GM12874 (cell line): Measurements from ENCODE around the gene SDK1.

ENCODE experiments used
- TF ChIP-seq, protein P1 (sequence below): IDR thresholded peaks from 2 replicates; pipeline ENCODE4 v1.5.1; 2011; ENCODE audit warnings: low read depth, mild to moderate bottlenecking, control low read depth, low read length, moderate library complexity; ENCODE audit not compliant: insufficient read depth

The SDK1 gene

GRCh38 chr7:4265066-4265465 is 964.0 kb downstream of the SDK1 start:
- TF ChIP-seq, protein P1, sequence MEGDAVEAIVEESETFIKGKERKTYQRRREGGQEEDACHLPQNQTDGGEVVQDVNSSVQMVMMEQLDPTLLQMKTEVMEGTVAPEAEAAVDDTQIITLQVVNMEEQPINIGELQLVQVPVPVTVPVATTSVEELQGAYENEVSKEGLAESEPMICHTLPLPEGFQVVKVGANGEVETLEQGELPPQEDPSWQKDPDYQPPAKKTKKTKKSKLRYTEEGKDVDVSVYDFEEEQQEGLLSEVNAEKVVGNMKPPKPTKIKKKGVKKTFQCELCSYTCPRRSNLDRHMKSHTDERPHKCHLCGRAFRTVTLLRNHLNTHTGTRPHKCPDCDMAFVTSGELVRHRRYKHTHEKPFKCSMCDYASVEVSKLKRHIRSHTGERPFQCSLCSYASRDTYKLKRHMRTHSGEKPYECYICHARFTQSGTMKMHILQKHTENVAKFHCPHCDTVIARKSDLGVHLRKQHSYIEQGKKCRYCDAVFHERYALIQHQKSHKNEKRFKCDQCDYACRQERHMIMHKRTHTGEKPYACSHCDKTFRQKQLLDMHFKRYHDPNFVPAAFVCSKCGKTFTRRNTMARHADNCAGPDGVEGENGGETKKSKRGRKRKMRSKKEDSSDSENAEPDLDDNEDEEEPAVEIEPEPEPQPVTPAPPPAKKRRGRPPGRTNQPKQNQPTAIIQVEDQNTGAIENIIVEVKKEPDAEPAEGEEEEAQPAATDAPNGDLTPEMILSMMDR, result no peak

- TF ChIP-seq, protein P1, result no peak
Measured at GRCh38 chr7:4265676-4266075, 964.6 kb downstream of the SDK1 start.

DNA sequence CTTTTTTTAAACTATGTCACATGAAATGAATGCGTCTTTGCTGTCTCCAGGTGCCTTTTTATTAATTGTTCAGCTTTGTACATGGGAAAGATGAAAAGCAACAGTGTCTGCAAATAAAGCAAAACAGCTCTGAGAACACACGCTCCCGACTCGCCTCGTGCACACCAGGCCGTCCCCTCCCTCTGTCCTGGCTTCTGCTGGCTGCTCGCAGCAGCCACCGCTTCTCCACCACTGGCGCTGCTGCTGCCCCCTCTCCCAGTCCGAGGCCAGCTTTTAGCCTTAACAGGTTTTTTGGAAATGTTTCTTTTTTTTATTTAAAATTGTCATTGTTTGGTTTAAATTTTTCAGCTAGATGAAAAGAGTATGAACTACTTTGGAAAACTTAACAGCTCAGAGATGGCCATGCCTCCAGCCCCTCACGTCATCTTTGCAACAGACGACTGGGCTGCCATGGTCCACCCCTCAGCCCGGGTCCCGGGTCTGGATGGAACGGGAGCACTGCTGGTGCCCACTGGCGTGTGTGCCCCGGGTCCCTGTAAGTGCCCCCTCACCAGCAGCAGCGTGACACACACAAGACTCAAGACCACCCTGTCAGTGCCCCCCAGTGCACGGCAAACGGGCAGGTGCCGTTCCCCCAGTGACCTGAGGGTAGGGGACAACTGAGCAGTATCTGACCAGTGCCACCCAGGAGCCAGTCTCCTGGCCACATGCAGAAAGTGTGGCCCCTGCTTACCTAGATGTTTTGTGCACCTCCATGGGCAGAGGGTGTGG is 965.4 kb downstream of the SDK1 start:
- TF ChIP-seq, protein P1, result no peak

- TF ChIP-seq, protein P1, result no peak
Measured at GRCh38 chr7:4267341-4268039, 966.4 kb downstream of the SDK1 start.

GRCh38 chr7:4268040-4268965 is 967.3 kb downstream of the SDK1 start:
- TF ChIP-seq, protein P1, result no peak

DNA sequence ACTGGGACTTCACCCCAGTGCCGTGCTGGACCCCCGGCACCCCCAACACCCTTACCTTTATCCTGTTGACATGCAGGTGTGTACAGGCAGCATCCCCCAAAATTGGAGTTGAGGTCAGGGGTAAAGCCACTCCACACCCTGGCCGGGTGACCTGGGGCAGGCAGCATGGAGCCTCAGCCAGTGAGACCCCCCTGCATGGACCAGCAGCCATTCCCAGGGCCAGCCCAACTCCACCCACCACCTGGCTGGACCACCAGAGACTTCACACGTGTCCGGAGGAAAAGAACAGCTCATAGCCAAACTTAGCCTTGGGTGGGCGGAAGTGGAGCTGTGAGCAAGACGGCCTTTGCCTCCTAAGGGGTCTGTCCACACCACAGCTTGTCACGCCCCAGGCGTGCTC is 968.0 kb downstream of the SDK1 start:
- TF ChIP-seq, protein P1, result no peak

DNA sequence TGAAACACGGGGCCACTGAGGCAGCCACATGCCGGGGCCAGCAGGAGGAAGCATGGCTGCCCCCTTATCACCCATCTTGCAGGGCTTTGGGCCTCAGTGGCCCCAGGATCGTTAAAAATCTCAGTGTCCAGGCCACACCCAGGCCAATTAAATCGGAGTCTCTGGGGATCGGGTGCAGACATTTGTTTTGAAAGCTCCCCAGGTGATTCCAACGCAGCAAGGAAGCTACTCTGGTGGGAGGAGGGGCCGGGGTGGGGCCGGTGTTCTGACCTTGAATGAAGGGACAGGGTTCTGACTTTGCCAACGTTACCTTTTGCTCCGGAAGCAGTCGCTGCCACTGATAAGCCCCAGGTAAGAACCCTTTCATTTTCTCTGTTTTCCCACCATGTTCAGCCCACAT is 968.7 kb downstream of the SDK1 start:
- TF ChIP-seq, protein P1, result no peak
